DND-41 (cell line): Measurements from ENCODE around the gene NRXN2.

Source experiments
- ATAC-seq: fragments of 200-7000 bp; cut with Tn5 transposase; 3 replicates; pipeline ENCODE4 v1.9.1; 2021; ENCODE audit warnings: low read depth; ENCODE audit not compliant: insufficient read depth
- DNase-seq: peaks from one replicate; pipeline ENCODE4 v3.0.0-alpha.2; 2020
- H2AFZ ChIP-seq: 2 replicates; pipeline ENCODE4 v1.6.0; 2012; ENCODE audit warnings: low read depth, low read length
- H3K27ac ChIP-seq: 2 replicates; pipeline ENCODE4 v1.5.1; 2012; ENCODE audit warnings: low read length, inconsistent platforms
- H3K27me3 ChIP-seq: fragments of 200-600 bp; sonication (generic); 2 replicates; pipeline ENCODE4 v1.6.0; 2012; ENCODE audit warnings: low read length, mild to moderate bottlenecking, inconsistent platforms; ENCODE audit not compliant: insufficient read depth, poor library complexity
- H3K36me3 ChIP-seq: 2 replicates; pipeline ENCODE4 v1.5.1; 2012; ENCODE audit warnings: low read length, inconsistent platforms; ENCODE audit not compliant: insufficient read depth
- H3K4me1 ChIP-seq: 2 replicates; pipeline ENCODE4 v1.5.1; 2012; ENCODE audit warnings: mild to moderate bottlenecking, low read length; ENCODE audit not compliant: insufficient read depth
- H3K4me2 ChIP-seq: 2 replicates; pipeline ENCODE4 v1.6.0; 2012; ENCODE audit warnings: mild to moderate bottlenecking, moderate library complexity, low read length, inconsistent platforms; ENCODE audit not compliant: insufficient read depth
- H3K4me3 ChIP-seq, 2 experiments: fragments of 200-600 bp in 1 of 2; shearing (Covaris generic) in 1 of 2; 2 replicates each; pipeline ENCODE4 v1.5.1; 2012 to 2016; ENCODE audit warnings: inconsistent platforms in 2 of 2, low read length in 2 of 2, mild to moderate bottlenecking in 2 of 2, low read depth in 1 of 2, moderate library complexity in 1 of 2
- H3K79me2 ChIP-seq: 2 replicates; pipeline ENCODE4 v1.6.0; 2012; ENCODE audit warnings: low read length, inconsistent platforms; ENCODE audit not compliant: insufficient read depth
- H3K9ac ChIP-seq: 2 replicates; pipeline ENCODE4 v1.6.0; 2012; ENCODE audit warnings: low read depth, mild to moderate bottlenecking, inconsistent platforms, low read length, moderate library complexity
- H3K9me3 ChIP-seq: 2 replicates; pipeline ENCODE4 v1.5.1; 2012; ENCODE audit warnings: low read length, moderate library complexity, mild to moderate bottlenecking, inconsistent platforms; ENCODE audit not compliant: insufficient read depth, severe bottlenecking
- H4K20me1 ChIP-seq: 2 replicates; pipeline ENCODE4 v1.6.0; 2012; ENCODE audit warnings: low read length; ENCODE audit not compliant: insufficient read depth
- CTCF ChIP-seq: IDR thresholded peaks from 2 replicates; pipeline ENCODE4 v1.5.1; 2012; ENCODE audit warnings: borderline replicate concordance, low read length, moderate library complexity, mild to moderate bottlenecking; ENCODE audit not compliant: poor library complexity, severe bottlenecking; ENCODE audit errors: extremely low read depth
- EZH2 ChIP-seq: IDR thresholded peaks from 3 replicates; pipeline ENCODE4 v1.6.1; 2012; ENCODE audit warnings: borderline replicate concordance, low read depth, mild to moderate bottlenecking, moderate library complexity, low read length, inconsistent platforms; ENCODE audit not compliant: severe bottlenecking

The NRXN2 gene

DNA sequence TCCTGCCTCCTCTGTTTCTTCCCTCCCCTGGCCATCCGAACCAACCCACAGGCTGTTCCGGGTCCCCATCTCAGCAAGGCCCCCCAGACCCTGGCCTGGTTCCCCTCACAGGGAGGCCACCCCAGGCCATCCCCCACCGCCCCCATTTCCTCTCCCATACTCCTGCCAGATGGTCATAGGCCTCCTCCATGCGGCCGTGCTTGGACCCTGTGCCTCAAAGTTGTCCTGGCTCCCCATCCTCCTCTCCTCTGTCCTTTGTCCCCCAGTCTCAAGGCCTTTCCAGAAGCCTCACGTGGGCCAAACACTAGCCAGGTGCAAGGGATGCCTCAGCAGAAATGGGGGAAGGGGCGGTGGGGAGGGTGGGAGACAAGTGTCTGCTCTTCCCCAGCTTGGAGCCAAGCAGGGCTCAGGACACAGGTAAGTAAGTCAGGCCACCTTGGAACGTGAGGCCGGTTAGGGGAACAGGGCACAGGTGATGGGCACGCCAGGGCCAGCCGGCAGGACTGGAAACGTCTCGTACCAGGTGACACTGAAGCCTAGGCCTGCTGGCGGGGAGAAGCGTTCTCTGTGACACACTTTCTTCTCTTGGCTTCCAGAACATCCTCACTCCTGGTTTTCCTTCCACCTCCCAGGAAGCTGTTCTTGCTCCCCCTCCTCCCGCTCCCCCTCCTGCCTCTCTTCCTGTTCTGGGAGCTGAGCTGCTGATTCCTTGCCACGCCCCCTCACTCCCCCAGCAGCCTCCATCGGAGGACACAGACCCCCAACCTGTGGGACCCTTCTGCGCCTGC is 163.5 kb downstream of the NRXN2 start:
- no peak for DNase-seq
- no peaks in the 10 kb centered on the region for H3K36me3 ChIP-seq
- no peaks in the 10 kb centered on the region for H4K20me1 ChIP-seq
- ATAC-seq = no peak
- TF ChIP-seq CTCF (no peak), EZH2 (no peak)
- H3K27me3 ChIP-seq = no peaks in the 10 kb centered on the region
- H3K4me2 ChIP-seq = no peak overlapping the region
- H3K79me2 ChIP-seq = no peaks in the 10 kb centered on the region
- H3K27ac ChIP-seq = no peak overlapping the region
- H3K4me1 ChIP-seq = no peaks in the 10 kb centered on the region
- H3K9me3 ChIP-seq = no peaks in the 10 kb centered on the region
- no peak overlapping the region for H3K9ac ChIP-seq
- H3K4me3 ChIP-seq = no peak overlapping the region
- H2AFZ ChIP-seq = no peak overlapping the region

DNA sequence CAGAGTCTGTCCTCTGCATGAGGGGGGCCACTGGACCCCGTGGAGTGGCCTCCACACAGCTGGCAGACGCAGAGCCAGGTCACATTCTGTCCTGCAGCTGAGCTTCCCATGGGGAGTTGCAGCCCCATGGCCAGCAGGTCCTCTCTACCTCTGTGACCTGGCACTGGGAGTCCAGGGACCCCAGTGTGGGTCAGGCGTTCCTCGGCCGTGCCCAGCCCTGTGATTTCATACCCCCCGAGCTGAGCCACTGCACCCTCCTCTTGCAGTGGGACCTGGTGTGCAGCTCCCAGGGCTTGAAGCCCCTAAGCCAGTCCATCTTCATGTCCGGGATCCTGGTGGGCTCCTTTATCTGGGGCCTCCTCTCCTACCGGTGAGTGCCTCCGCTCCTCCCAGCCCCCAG is 164.1 kb downstream of the NRXN2 start:
- Histone ChIP-seq H2AFZ (no peak overlapping the region), H3K27ac (no peak overlapping the region), H3K27me3 (no peaks in the 10 kb centered on the region), H3K36me3 (no peaks in the 10 kb centered on the region), H3K4me3 (no peak overlapping the region), H3K4me2 (no peak overlapping the region), H3K4me1 (no peaks in the 10 kb centered on the region), H3K9me3 (no peaks in the 10 kb centered on the region), H3K79me2 (no peaks in the 10 kb centered on the region), H4K20me1 (no peaks in the 10 kb centered on the region; the same call in 1 of the 2 replicates), H3K9ac (no peak overlapping the region)
- ATAC-seq (no peak), DNase-seq (no peak)
- no peak for TF ChIP-seq CTCF
- TF ChIP-seq EZH2 = no peak

GRCh38 chr11:64558065-64558745 is 164.8 kb downstream of the NRXN2 start:
- H3K36me3 ChIP-seq = no peaks in the 10 kb centered on the region
- H3K79me2 ChIP-seq = no peaks in the 10 kb centered on the region
- no peaks in the 10 kb centered on the region; the same call in 1 of the 2 replicates for H4K20me1 ChIP-seq
- ATAC-seq = no peak
- H3K27ac ChIP-seq = no peak overlapping the region
- H3K4me3 ChIP-seq = no peak overlapping the region
- DNase-seq = no peak
- no peaks in the 10 kb centered on the region for H3K4me1 ChIP-seq
- H3K4me2 ChIP-seq = no peak overlapping the region
- TF ChIP-seq EZH2 = no peak
- no peak for TF ChIP-seq CTCF
- H3K9ac ChIP-seq = no peak overlapping the region
- H2AFZ ChIP-seq = no peak overlapping the region
- no peaks in the 10 kb centered on the region for H3K27me3 ChIP-seq
- no peaks in the 10 kb centered on the region for H3K9me3 ChIP-seq
